HPDE6-E6E7 (cell line): Measurements from ENCODE around the gene IL31.
"Not testable (repeated sequence)": the region's sequence is repeated elsewhere in the genome, so short reads cannot be mapped to it uniquely, and the experiment has no call there.

Experiments used
- DNase-seq: peaks from one replicate; pipeline ENCODE4 v3.0.0; 2011; ENCODE audit warnings: missing footprints; ENCODE audit errors: extremely low spot score

The IL31 gene

DNA sequence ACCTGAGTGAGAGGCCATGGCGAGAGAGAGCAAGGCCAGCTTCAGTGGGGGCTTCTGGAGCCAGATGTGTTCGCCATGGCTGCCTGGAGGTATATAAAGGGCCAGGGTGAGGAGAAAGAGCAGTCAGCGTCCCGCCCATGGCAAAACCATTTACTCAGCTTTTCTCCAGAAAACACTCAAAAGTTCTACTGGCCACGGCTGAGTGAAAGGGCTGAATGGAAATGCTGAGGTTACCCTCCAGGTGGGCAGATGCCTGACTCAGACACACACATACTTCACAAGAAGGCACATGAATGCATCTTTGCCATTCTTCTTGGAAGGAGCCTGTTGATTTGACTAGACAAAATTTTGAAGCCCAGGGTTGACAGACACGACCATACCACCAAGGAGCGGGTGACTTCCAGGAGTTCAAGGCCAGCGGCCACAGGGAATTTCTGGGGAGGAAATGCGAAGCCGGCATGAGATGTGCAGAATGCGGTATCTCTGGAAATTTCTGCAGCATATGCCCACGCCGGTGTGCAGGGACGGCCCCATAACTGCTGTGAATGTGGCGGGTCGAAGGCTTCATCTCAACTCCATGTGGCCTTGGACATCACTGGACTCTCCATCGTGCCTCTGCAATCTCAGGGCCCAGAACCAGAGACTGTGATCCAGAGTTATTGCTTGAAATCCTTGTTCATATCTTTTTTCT, at the start of gene IL31:
Gene IL31 (minus strand): TSS at position 67 of the 691 bp plus-strand sequence. CDS start 49 bp downstream, at position 18.
- DNase-seq, result no peak

DNA sequence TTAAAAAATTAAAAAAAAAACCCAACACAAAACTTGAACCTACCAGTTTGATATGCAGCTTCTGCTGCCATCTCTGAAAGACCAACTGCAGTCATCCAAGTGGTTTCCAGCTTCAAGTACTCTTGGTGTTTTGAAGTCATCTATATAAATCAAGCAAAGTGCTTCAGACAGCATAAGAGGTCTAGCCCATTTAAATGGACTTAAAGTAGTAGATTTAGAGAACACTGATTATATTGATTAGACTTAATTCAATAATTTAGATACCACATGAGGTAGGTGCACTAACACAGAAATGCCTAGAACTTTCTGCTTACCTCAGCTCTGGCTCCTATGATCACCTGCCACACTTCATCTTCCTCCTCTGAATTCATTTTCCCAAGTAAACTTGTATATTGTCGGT, 42.4 kb upstream of the IL31 start:
- DNase-seq, result no peak

DNA sequence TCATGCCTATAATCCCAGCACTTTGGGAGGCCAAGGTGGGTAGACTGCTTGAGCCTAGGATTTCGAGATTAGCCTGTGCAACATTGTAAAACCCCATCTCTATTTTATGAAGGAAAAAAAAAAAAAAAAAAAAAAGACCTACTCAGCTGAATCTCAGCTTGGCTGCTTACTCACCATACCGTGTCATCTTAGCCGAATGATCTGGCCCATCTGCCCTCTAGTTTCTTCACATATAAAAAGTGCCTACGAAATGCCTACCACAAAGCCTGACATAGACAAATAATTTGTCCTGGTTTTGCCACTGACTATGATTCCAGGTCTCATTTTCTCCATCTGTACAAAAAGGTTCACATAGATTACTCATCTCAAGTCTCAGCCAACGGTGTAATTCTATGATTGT, 41.8 kb upstream of the IL31 start:
- no peak for DNase-seq

DNA sequence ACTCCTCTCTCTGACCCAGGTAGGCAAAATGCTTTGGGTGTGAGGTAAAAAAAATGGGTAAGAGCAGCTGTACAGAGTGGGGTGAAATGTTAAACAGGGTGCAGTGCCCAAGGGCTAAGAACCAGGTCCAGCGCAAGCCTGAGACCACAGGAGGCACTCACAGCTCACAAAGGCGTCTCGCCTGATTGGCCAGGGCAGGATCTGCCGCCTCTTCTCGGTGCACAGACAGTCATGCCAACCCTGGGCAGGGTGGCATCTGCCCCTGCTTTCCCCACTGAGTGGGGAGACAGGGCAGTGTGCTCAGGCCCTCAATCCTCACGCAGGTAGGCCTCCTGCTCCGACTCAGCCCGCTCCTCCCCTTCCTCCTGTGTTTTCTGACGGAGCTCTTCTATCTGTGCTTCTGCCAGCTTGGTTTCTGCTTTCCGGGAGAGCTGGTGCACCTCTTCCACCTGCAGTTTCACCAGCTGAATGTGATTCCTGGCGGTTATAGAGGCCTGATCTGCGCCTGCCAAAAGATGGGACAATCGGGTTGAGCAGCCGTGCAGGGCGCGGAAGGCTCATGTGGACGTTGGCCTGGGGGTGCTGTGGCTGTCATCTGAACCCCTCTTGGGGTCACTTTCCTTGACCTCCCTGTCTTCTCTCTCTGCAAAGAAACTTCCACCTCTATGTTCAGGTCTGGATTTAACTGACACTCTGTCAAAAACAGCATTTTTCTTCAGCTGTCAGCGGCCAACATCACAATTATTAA, 34.2 kb upstream of the IL31 start:
- no peak for DNase-seq

DNA sequence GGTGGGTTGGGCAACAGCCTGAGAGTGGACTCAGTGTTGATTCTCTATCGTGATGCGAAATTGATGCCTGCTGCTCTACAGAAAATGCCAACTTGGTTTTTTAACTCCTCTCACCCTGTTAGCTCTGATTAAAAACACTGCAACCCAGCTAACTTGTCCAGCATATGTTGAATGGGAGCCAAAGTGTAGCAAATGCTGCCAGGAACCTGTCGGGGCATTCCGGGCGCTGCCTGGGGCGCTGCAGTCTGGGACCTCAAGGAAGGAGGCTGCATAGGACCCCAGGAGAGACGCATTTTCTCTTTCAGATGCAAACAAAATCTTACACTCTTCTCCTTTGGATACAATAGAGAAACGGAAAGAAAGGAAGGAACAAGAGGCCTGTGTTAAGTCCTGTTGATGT, 33.4 kb upstream of the IL31 start:
- no peak for DNase-seq

DNA sequence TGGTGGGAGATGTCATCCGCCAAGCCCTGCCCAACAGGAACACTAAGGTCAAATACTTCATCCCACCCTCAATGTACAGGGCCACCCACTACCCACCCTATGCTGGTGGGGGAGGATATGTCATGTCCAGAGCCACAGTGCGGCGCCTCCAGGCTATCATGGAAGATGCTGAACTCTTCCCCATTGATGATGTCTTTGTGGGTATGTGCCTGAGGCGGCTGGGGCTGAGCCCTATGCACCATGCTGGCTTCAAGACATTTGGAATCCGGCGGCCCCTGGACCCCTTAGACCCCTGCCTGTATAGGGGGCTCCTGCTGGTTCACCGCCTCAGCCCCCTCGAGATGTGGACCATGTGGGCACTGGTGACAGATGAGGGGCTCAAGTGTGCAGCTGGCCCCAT, 33.0 kb upstream of the IL31 start:
- DNase-seq, result no peak

DNA sequence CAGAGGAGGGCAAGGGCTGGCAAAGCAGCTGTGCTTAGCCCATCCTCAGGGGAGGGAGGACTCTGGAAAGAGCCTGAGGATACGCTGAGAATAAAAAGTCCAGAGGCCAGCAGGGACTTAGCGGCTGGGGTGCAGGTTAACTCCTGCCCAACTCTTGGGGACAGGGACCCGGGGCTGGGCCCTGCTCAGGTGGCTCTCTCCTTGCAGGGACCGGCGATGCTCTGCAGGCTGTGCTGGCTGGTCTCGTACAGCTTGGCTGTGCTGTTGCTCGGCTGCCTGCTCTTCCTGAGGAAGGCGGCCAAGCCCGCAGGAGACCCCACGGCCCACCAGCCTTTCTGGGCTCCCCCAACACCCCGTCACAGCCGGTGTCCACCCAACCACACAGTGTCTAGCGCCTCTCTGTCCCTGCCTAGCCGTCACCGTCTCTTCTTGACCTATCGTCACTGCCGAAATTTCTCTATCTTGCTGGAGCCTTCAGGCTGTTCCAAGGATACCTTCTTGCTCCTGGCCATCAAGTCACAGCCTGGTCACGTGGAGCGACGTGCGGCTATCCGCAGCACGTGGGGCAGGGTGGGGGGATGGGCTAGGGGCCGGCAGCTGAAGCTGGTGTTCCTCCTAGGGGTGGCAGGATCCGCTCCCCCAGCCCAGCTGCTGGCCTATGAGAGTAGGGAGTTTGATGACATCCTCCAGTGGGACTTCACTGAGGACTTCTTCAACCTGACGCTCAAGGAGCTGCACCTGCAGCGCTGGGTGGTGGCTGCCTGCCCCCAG, 32.3 kb upstream of the IL31 start:
- DNase-seq, result no peak

DNA sequence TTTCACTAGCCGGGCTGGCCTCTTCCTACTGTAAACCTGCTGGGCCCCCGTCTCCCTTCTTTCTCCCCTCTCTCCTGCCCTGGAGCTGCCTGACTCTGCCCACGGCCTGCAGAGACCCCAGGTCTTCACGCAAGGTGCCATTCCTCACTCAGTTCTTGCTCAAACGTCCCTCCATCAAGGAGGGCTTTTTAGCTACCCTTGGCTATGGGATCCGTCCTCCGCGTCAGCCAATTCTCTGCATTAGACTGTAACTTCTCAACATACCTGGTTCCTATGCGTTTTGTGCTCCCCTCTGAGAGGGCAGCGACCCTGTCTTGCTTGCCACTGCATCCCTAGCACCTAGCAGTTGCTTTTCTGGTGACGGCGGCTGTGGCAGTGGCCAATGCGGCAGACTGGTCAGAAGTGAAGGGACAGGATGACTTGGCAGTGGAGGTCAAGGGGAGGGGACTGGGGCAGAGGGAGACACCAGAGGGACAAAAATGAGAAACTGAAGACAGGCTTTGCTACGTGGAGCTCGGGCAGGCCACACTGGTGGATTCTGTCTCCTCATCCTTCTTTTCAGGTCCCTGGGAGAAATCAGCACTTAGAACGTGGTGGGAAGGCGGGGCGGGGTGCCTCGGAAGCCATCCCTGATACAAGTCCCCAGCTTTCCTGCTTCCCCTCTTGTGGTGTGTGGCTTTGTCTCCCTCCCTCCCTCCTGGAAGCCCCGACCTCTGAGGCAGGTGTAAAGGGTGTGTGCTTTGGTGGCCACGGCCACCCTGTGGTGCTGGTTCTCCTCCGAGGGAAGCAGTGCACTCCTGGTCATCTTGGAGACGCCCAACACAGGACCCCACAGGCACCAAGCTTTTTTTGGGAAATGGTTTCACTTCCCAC, 31.3 kb upstream of the IL31 start:
- DNase-seq, result no peak

DNA sequence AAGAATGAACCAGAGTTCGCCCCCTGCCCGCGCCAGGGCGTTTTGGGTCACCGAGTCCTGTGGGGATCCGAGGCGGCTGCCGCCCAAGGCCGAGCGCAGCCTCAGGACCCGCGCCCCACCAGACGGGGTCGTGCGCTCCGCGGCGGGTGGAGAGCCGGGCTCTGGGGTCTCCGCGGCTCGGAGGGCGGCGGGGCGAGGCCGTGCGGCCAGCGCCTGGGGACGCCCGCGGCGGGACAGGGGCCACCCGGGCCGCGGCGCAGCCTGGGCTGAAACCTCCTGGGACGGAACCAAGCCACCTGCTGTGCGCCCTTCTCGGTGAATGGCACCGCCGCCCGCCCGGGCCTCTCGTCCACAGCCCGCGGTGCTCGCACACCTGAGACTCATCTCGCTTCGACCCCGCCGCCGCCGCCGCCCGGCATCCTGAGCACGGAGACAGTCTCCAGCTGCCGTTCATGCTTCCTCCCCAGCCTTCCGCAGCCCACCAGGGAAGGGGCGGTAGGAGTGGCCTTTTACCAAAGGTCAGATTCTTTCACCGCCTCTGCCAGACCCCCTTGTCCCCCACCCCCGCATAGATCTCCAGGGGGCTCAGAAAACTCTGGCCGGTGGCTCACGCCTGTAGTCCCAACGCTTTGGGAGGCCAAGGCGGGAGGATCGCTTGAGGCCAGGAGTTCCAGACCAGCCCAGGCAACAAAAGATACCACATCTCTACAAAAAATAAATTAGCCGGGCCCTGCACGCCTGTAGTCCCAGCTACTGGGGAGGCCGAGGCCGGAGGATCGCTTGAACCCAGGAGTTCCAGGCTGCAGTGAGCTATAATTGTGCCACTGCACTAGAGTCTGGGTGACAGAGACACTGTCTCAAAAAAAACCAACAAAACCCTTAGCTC, 30.4 kb upstream of the IL31 start:
- DNase-seq, result no peak

DNA sequence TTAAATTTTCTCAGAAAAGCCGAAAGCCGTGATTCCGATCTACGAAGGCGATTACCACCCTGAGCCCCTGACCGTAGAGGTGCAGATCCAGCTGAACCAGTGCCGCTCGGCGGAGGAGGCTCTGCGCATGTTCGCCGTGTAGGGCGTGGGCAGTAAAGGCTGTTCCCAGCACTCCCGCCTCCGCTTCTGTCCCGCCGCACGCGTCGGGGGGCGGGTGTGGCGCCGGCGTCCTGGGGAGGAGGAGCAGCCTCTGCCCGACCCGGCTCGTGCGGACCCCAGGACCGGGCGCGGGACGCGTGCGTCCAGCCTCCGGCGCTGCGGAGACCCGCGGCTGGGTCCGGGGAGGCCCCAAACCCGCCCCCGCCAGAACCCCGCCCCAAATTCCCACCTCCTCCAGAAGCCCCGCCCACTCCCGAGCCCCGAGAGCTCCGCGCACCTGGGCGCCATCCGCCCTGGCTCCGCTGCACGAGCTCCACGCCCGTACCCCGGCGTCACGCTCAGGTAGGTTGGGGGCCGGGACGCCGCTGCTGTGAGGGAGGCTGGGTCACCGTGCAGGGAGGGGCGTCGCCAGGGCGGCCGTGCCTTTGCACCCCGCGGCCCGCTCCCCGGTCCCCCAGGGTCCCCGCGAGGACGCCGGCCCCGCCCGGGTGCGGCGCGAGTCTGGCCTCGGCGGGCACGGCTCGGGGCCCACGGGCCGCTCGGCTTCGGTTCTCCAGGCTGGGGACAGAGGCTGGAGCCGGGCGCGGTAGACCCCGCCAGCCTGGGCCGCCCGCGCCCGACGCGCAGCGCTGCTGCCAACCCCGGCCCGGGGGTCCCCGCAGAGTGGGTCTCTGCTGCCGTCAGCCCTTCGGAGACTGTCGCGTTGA, 29.5 kb upstream of the IL31 start, which contains the start of gene B3GNT4:
Gene B3GNT4 (plus strand): TSS at position 409 of the 866 bp plus-strand sequence. CDS start 910 bp downstream, outside the sequence.
- DNase-seq, result peak; percentile 84

DNA sequence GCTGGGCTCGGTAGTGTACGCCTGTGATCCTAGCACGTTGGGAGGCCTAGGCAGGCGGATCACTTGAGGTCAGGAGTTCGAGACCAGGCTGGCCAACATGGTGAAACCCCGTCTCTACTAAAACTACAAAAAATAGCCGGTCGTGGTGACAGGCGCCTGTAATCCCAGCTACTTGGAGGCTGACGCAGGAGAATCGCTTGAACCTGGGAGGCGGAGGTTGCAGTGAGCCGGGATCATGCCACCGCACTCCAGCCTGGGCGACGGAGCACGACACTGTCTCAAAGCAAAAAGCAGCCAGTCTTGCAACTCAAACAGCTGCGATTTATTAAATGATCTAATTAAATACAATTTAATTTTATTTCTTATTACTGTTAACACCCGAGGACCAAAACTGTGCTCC, 28.8 kb upstream of the IL31 start:
- not testable (repeated sequence) for DNase-seq

DNA sequence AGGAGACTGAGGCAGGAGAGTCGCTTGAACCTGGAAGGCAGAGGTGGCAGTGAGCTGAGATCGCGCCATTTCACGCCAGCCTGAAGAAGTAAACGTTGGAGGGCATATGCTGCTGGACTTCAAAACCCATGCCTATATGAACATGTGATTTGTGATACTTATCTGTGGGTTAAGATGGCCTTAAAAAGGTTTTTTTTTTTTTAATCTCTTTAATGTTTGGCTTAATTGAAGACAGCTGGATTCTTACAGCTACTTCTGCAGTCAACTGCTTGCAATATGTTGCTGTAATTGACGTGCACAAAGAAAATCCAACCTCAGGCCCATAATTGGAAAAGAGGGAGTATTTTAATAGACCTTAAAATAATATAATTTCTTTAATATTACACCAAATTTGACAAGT, 28.0 kb upstream of the IL31 start:
- DNase-seq, result no peak

DNA sequence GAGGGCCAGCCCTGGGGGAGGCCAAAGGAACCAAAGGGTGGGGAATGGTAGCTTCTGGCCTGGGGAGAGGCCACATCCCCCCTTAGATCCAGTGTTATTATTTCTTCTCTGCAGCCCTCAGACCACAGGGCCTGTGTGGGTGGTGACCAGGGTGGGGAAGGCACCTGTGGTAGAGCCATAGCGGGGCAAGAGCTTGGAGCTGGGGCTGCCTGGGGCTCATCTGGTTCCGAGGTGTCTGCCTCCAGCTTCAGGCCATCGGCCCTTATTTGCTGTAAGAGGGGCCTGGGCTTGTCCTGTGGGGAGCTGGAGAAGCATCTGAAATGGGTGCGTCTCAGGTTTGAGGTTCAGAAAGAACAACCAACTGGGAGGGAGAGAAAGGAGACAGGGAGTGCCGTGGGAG, 27.4 kb upstream of the IL31 start:
- no peak for DNase-seq

DNA sequence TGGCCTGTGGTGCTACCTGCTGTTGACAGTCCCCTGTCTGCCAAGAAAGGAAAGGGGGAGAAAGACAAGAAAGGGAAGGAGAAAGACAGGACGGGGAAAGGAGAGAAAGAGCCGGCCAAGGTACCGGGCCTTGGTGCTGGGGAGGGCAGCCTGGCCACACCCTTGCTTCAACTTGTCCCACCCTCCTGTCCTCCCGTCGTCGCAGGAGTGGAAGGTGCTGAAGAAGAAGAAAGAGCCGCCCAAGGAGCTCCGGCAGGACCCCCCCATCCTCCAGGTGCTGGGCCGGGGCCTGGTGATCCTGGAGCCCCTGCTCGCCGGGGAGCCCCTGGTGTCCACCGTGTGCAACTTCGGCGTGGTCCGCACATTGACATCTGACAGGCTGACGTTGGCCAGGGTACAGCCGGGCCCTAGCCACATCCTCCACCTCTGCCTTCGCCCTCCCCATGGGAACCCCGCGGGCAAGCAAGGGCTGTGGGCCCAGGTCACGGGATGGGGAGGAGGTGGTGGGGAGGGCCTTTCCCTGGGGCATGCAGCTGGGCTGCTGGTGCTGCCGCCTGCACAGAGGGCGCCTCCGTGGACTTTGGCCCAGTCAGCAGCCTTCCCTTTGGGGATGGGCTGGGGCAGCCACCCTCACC, 26.6 kb upstream of the IL31 start:
- DNase-seq, result no peak

DNA sequence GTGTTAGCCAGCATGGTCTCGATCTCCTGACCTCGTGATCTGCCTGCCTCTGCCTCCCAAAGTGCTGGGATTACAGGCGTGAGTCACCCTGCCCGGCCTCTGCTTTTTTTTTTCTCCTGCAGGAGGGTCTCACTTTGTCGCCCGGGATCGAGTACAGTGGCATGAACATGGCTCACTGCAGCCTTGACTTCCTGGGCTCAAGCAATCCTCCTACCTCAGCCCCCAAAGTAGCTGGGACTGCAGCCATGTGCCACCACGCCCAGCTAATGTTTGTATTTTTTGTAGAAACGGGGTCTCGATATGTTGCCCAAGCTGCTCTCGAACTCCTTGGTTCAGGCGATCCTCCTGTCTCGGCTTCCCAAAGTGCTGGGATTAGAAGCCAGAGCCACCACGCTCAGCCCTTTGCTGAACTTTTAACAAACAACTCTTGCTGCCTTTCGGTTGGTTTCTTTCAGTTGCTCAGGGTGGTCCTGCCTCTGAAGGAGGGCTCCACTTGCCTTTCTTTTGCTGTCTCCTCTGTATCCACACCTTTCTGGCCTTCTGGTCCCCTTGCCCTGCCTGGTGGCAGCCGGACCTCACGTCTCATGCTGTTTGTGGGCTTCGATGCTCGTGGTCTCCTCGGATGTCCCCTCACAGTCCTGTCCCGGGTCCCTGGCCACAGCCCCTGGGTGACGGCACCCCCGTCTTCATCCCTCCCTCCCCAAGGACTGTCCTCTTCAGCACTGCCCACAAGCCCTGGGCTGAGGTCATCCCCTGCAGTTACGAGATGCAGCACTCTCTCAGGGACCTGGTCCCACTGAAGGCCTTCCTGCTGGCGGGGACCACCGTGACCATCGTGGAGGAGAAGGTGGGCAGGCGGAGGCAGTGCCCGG, 25.7 kb upstream of the IL31 start:
- no peak for DNase-seq

DNA sequence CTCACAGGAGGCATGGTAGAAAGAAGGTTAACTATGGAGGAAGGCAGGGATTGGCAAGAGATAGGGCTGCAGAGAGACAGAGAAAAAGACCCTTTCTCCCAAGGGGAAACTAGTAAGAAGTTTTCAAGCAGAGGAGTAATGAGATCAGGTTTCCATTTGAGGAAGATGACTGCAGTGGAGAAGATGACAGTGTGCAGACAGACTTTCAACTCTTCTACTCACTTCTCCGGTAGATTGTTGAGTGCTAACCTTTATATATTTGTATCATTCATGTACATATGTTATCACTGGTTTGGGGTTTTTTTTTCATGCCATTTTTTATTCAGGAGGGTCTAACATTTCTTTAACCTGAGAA, 23.6 kb upstream of the IL31 start:
- no peak for DNase-seq

DNA sequence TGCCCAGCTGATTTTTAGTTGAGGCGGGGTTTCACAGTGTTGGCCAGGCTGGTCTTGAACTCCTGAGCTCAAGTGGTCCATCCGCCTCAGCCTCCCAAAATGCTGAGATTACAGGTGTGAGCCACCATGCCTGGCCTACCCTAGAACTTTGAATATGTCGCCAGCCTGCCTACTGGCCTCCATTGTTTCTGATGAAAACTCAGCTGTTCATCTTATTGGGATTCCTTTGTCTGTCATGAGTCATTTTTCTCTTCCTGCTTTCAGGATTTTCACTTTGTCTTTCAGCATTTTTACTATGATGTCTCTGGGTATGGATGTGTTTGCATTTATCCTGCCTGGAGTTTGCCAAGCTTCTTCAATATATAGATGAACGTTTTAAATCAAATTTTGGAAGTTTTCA, 21.4 kb upstream of the IL31 start:
- DNase-seq, result no peak

DNA sequence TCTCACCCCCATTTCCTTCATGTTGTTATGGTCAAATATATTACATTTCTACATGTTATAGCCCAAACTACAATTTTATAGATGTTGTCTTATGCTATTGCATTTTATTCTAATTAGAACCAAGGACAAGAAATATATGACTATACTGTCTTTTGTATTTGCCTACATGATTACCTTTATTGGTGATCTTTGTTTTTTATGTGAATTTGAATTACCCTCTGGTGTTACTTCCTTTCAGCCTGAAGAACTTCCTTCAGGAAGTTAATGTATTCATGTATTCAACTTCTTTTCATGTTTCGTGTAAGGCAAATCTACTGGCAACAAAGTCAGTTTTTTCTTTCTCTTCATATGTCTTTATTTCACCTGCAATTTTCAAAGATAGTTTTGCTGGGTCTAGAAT, 20.8 kb upstream of the IL31 start:
- no peak for DNase-seq
